Progenitor cell of endocrine pancreas (in vitro differentiated cells): ENCODE data around the gene TREML1. TPM values are rescaled to one million over a fixed set of nuclear protein-coding genes. Genes with fewer than 3 reads are reported as not detected.

Source experiments
- DNase-seq: peaks from one replicate; pipeline ENCODE4 v3.0.0; 2021; ENCODE audit warnings: low spot score; ENCODE audit not compliant: unreplicated experiment
- H3K27ac Mint-ChIP-seq: 2 replicates; pipeline ENCODE4 v1.8.0; 2021; ENCODE audit warnings: mild to moderate bottlenecking, moderate library complexity, mixed read lengths
- H3K27me3 Mint-ChIP-seq: 2 replicates; pipeline ENCODE4 v1.8.0; 2021; ENCODE audit warnings: mixed read lengths
- H3K36me3 Mint-ChIP-seq: 2 replicates; pipeline ENCODE4 v1.8.0; 2022; ENCODE audit warnings: mixed read lengths; ENCODE audit not compliant: insufficient read depth
- H3K4me1 Mint-ChIP-seq: 2 replicates; pipeline ENCODE4 v1.8.0; 2021; ENCODE audit warnings: low read depth, mixed read lengths
- H3K4me3 Mint-ChIP-seq: 2 replicates; pipeline ENCODE4 v1.8.0; 2021; ENCODE audit warnings: low read depth, mild to moderate bottlenecking, moderate library complexity, mixed read lengths
- H3K9me3 Mint-ChIP-seq: 2 replicates; pipeline ENCODE4 v1.8.0; 2021; ENCODE audit warnings: low read depth, mixed read lengths
- CTCF ChIP-seq: fragments of 200-600 bp; sonication (generic); IDR thresholded peaks from one replicate; pipeline ENCODE4 v1.5.0; 2021; ENCODE audit warnings: antibody characterized with exemption, mild to moderate bottlenecking; ENCODE audit not compliant: unreplicated experiment
- total RNA-seq: library from RNA; stranded (reverse); gene quantifications from 2 replicates; pipeline ENCODE4 v1.2.1, GENCODE V29; 2021

TREML1 gene
- total RNA-seq, 1 donor from 2014 or later: not detected

- Mint-ChIP-seq H3K9me3 (no peaks in the 10 kb centered on the region), H3K4me1 (no peaks in the 10 kb centered on the region), H3K27ac (no peak overlapping the region), H3K4me3 (no peak overlapping the region), H3K36me3 (no peaks in the 10 kb centered on the region), H3K27me3 (peaks cover 18% of the 10 kb centered on the region)
- TF ChIP-seq CTCF: no peak
- no peak for DNase-seq
These were observed 7.9 kb upstream of the TREML1 start for GRCh38 chr6:41161851-41162552.

- Mint-ChIP-seq H3K36me3 (no peaks in the 10 kb centered on the region), H3K4me3 (no peak overlapping the region)
- no peak for DNase-seq
These were observed 7.2 kb upstream of the TREML1 start for GRCh38 chr6:41161380-41161779.

GRCh38 chr6:41160933-41161332, 6.8 kb upstream of the TREML1 start:
- H3K27me3 Mint-ChIP-seq: peaks cover 12% of the 10 kb centered on the region

More at GRCh38 chr6:41161380-41161779, 7.2 kb upstream of the TREML1 start:
- Mint-ChIP-seq H3K9me3 (no peaks in the 10 kb centered on the region), H3K4me1 (no peaks in the 10 kb centered on the region), H3K27me3 (peaks cover 14% of the 10 kb centered on the region), H3K27ac (no peak overlapping the region)
- no peak for TF ChIP-seq CTCF

GRCh38 chr6:41159415-41160082, 5.4 kb upstream of the TREML1 start:
- no peaks in the 10 kb centered on the region for H3K36me3 Mint-ChIP-seq
- H3K27me3 Mint-ChIP-seq: peaks cover 20% of the 10 kb centered on the region
- no peaks in the 10 kb centered on the region for H3K4me1 Mint-ChIP-seq
- no peak for TF ChIP-seq CTCF
- no peaks in the 10 kb centered on the region for H3K9me3 Mint-ChIP-seq
- no peak for DNase-seq
- H3K4me3 Mint-ChIP-seq: no peak overlapping the region
- H3K27ac Mint-ChIP-seq: no peak overlapping the region

More at GRCh38 chr6:41160933-41161332, 6.8 kb upstream of the TREML1 start:
- Mint-ChIP-seq H3K4me3 (no peak overlapping the region), H3K27ac (no peak overlapping the region), H3K36me3 (no peaks in the 10 kb centered on the region), H3K4me1 (no peaks in the 10 kb centered on the region), H3K9me3 (no peaks in the 10 kb centered on the region)
- no peak for DNase-seq
- no peak for TF ChIP-seq CTCF

GRCh38 chr6:41157323-41157722, 3.2 kb upstream of the TREML1 start:
- H3K27ac Mint-ChIP-seq: no peak overlapping the region
- no peak overlapping the region for H3K4me3 Mint-ChIP-seq
- H3K4me1 Mint-ChIP-seq: no peaks in the 10 kb centered on the region
- H3K27me3 Mint-ChIP-seq: peaks cover 20% of the 10 kb centered on the region
- no peaks in the 10 kb centered on the region for H3K36me3 Mint-ChIP-seq
- TF ChIP-seq CTCF: no peak
- no peaks in the 10 kb centered on the region for H3K9me3 Mint-ChIP-seq
- DNase-seq: no peak
